ENCODE data around the gene SDHC. TPM values are rescaled to one million over a fixed set of nuclear protein-coding genes. Genes with fewer than 3 reads are reported as not detected.
A peak's percentile ranks its signal among the peaks of the same experiment; 100 is the strongest.

The SDHC gene
- total and polyA plus RNA-seq, 2 of the 13 experiments (the other 11 are each of a cell fraction or from before 2014, with no cell fraction given): 27.1 to 229 TPM

DNA sequence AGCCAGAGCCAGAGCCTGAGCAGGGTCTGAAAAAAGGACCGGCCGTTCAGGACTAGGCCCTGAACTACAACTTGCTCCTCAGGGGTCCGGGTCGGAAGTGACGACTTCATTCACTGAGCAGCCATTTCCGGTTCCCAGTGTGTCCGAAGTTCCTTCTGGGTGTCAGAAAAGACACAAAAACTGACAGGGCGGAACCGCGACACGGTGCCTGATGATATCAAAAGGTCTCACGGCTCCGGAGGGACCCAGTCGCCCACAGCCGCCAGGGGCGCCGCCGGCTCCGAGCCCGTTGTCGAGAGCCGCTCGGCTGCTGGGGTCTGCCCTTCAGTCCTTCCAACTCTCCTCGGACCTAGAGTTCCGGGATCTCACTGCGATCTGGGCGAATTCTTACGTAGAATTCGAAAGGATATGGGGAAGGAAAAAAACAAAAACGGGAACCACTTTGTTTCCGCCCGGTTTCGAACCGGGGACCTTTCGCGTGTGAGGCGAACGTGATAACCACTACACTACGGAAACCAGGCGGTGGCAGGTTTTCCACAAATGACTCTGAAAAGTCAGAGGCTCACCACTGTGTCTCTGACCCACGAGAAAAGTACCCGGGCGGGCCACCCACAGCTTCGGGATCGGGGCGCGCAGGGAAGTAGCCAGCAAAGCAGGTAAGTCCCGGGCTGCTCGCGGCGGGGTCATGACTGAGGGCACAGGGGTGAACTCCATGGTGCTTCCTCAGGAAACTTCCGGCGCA is 85.2 kb downstream of the SDHC start (continued):
- TF ChIP-seq, protein P1, sequence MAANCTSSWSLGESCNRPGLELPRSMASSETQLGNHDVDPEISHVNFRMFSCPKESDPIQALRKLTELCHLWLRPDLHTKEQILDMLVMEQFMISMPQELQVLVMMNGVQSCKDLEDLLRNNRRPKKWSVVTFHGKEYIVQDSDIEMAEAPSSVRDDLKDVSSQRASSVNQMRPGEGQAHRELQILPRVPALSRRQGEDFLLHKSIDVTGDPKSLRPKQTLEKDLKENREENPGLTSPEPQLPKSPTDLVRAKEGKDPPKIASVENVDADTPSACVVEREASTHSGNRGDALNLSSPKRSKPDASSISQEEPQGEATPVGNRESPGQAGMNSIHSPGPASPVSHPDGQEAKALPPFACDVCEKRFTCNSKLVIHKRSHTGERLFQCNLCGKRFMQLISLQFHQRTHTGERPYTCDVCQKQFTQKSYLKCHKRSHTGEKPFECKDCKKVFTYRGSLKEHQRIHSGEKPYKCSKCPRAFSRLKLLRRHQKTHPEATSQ (CRISPR knock-in tag; IDR thresholded peaks at IDR 0.05; ENCODE audit: borderline replicate concordance): peak; percentile 71; the same call in 1 of the 2 replicates
- no peak; the same call in 1 of the 2 replicates for TF ChIP-seq ZNF230 (CRISPR knock-in tag; IDR thresholded peaks at IDR 0.05)
- peak; percentile 55; the same call in 1 of the 2 replicates for TF ChIP-seq ZNF34 (CRISPR knock-in tag; IDR thresholded peaks at IDR 0.05; ENCODE audit: borderline replicate concordance)
- TF ChIP-seq ZNF549 (CRISPR knock-in tag; IDR thresholded peaks at IDR 0.05): no peak
- TF ChIP-seq, protein P2, sequence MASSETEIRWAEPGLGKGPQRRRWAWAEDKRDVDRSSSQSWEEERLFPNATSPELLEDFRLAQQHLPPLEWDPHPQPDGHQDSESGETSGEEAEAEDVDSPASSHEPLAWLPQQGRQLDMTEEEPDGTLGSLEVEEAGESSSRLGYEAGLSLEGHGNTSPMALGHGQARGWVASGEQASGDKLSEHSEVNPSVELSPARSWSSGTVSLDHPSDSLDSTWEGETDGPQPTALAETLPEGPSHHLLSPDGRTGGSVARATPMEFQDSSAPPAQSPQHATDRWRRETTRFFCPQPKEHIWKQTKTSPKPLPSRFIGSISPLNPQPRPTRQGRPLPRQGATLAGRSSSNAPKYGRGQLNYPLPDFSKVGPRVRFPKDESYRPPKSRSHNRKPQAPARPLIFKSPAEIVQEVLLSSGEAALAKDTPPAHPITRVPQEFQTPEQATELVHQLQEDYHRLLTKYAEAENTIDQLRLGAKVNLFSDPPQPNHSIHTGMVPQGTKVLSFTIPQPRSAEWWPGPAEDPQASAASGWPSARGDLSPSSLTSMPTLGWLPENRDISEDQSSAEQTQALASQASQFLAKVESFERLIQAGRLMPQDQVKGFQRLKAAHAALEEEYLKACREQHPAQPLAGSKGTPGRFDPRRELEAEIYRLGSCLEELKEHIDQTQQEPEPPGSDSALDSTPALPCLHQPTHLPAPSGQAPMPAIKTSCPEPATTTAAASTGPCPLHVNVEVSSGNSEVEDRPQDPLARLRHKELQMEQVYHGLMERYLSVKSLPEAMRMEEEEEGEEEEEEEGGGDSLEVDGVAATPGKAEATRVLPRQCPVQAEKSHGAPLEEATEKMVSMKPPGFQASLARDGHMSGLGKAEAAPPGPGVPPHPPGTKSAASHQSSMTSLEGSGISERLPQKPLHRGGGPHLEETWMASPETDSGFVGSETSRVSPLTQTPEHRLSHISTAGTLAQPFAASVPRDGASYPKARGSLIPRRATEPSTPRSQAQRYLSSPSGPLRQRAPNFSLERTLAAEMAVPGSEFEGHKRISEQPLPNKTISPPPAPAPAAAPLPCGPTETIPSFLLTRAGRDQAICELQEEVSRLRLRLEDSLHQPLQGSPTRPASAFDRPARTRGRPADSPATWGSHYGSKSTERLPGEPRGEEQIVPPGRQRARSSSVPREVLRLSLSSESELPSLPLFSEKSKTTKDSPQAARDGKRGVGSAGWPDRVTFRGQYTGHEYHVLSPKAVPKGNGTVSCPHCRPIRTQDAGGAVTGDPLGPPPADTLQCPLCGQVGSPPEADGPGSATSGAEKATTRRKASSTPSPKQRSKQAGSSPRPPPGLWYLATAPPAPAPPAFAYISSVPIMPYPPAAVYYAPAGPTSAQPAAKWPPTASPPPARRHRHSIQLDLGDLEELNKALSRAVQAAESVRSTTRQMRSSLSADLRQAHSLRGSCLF (CRISPR knock-in tag; IDR thresholded peaks at IDR 0.05; ENCODE audit: borderline replicate concordance): no peak; the same call in 1 of the 2 replicates
- peak; percentile 58; the same call in 1 of the 2 replicates for TF ChIP-seq MYC (CRISPR knock-in tag; IDR thresholded peaks at IDR 0.05; ENCODE audit: borderline replicate concordance)
- TF ChIP-seq ZNF75D (CRISPR knock-in tag; IDR thresholded peaks at IDR 0.05; ENCODE audit: borderline replicate concordance): 0 out of 2 replicates have a peak, but pooled peaks have one; percentile 70
- TF ChIP-seq PAF1 (CRISPR knock-in tag; IDR thresholded peaks at IDR 0.05): no peak
- no peak for TF ChIP-seq ATRX (CRISPR knock-in tag; IDR thresholded peaks at IDR 0.05; ENCODE audit: borderline replicate concordance)
- TF ChIP-seq, protein P3, sequence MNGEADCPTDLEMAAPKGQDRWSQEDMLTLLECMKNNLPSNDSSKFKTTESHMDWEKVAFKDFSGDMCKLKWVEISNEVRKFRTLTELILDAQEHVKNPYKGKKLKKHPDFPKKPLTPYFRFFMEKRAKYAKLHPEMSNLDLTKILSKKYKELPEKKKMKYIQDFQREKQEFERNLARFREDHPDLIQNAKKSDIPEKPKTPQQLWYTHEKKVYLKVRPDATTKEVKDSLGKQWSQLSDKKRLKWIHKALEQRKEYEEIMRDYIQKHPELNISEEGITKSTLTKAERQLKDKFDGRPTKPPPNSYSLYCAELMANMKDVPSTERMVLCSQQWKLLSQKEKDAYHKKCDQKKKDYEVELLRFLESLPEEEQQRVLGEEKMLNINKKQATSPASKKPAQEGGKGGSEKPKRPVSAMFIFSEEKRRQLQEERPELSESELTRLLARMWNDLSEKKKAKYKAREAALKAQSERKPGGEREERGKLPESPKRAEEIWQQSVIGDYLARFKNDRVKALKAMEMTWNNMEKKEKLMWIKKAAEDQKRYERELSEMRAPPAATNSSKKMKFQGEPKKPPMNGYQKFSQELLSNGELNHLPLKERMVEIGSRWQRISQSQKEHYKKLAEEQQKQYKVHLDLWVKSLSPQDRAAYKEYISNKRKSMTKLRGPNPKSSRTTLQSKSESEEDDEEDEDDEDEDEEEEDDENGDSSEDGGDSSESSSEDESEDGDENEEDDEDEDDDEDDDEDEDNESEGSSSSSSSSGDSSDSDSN (CRISPR knock-in tag; IDR thresholded peaks at IDR 0.05): 0 out of 2 replicates have a peak, but pooled peaks have one; percentile 74
- peak; percentile 82 for TF ChIP-seq ZNF781 (CRISPR knock-in tag; IDR thresholded peaks at IDR 0.05; ENCODE audit: borderline replicate concordance, not compliant biosample characterization)
- TF ChIP-seq PLRG1 (conservative IDR thresholded peaks at IDR 0.05): no peak
- TF ChIP-seq, protein P4, sequence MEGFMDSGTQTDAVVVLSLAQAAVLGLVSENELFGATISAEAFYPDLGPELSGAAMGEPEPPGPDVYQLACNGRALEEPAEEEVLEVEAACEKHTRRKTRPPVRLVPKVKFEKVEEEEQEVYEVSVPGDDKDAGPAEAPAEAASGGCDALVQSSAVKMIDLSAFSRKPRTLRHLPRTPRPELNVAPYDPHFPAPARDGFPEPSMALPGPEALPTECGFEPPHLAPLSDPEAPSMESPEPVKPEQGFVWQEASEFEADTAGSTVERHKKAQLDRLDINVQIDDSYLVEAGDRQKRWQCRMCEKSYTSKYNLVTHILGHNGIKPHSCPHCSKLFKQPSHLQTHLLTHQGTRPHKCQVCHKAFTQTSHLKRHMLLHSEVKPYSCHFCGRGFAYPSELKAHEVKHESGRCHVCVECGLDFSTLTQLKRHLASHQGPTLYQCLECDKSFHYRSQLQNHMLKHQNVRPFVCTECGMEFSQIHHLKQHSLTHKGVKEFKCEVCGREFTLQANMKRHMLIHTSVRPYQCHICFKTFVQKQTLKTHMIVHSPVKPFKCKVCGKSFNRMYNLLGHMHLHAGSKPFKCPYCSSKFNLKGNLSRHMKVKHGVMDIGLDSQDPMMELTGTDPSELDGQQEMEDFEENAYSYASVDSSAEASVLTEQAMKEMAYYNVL (CRISPR knock-in tag; IDR thresholded peaks at IDR 0.05; ENCODE audit: borderline replicate concordance): peak; percentile 73; the same call in 1 of the 2 replicates
- TF ChIP-seq MIER2 (CRISPR knock-in tag; IDR thresholded peaks at IDR 0.05): 0 out of 2 replicates have a peak, but pooled peaks have one; percentile 36
- TF ChIP-seq ZMAT3 (CRISPR knock-in tag; conservative IDR thresholded peaks at IDR 0.05): peak; percentile 63; the same call in 1 of the 2 replicates
- TF ChIP-seq SIN3A (IDR thresholded peaks at IDR 0.05; ENCODE audit: borderline replicate concordance, low read depth, low read length): 0 out of 2 replicates have a peak, but pooled peaks have one; percentile 25
- peak; percentile 77 for TF ChIP-seq GABPA (IDR thresholded peaks at IDR 0.05; ENCODE audit: low read depth, low read length)
- peak; percentile 96 for TF ChIP-seq GABPA (CRISPR knock-in tag; IDR thresholded peaks at IDR 0.05; ENCODE audit: low read depth)
